Measurements from ENCODE around the gene NFKB1.

DNA sequence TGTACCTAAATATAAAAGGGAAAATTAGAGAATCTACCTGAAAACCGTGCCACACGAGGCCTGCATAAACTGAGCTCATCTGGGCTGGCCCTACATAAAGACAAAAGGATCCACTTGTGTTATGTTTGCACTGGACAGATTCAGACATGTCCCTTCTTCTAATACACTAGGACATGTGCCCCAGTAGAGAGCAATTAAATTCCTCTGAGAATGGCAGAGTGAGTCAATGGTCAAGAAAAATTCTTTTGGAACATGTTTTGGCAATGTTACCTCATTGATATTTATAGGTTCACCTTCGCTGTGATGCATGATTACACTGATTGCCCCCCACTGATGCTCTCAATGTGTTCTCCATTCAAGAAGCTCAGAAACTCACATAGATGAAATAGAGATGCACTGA lies 164.4 kb downstream of the NFKB1 start:
- TF ChIP-seq MXI1 (conservative IDR thresholded peaks at IDR 0.05; ENCODE audit: poor library complexity, severe bottlenecking) (no peak), EZH2 (IDR thresholded peaks at IDR 0.05; ENCODE audit: borderline replicate concordance, insufficient read depth, low read length, poor library complexity, severe bottlenecking) (no peak), POLR2AphosphoS5 (IDR thresholded peaks at IDR 0.05) (no peak), EP300 (conservative IDR thresholded peaks at IDR 0.05; ENCODE audit: poor library complexity, severe bottlenecking) (no peak), TAF1 (IDR thresholded peaks at IDR 0.05; ENCODE audit: low read depth) (no peak), RAD21 (conservative IDR thresholded peaks at IDR 0.05) (no peak)
- TF ChIP-seq, protein P1, sequence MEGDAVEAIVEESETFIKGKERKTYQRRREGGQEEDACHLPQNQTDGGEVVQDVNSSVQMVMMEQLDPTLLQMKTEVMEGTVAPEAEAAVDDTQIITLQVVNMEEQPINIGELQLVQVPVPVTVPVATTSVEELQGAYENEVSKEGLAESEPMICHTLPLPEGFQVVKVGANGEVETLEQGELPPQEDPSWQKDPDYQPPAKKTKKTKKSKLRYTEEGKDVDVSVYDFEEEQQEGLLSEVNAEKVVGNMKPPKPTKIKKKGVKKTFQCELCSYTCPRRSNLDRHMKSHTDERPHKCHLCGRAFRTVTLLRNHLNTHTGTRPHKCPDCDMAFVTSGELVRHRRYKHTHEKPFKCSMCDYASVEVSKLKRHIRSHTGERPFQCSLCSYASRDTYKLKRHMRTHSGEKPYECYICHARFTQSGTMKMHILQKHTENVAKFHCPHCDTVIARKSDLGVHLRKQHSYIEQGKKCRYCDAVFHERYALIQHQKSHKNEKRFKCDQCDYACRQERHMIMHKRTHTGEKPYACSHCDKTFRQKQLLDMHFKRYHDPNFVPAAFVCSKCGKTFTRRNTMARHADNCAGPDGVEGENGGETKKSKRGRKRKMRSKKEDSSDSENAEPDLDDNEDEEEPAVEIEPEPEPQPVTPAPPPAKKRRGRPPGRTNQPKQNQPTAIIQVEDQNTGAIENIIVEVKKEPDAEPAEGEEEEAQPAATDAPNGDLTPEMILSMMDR (IDR thresholded peaks at IDR 0.05; ENCODE audit: poor library complexity, severe bottlenecking), result no peak
- TF ChIP-seq, protein P2, sequence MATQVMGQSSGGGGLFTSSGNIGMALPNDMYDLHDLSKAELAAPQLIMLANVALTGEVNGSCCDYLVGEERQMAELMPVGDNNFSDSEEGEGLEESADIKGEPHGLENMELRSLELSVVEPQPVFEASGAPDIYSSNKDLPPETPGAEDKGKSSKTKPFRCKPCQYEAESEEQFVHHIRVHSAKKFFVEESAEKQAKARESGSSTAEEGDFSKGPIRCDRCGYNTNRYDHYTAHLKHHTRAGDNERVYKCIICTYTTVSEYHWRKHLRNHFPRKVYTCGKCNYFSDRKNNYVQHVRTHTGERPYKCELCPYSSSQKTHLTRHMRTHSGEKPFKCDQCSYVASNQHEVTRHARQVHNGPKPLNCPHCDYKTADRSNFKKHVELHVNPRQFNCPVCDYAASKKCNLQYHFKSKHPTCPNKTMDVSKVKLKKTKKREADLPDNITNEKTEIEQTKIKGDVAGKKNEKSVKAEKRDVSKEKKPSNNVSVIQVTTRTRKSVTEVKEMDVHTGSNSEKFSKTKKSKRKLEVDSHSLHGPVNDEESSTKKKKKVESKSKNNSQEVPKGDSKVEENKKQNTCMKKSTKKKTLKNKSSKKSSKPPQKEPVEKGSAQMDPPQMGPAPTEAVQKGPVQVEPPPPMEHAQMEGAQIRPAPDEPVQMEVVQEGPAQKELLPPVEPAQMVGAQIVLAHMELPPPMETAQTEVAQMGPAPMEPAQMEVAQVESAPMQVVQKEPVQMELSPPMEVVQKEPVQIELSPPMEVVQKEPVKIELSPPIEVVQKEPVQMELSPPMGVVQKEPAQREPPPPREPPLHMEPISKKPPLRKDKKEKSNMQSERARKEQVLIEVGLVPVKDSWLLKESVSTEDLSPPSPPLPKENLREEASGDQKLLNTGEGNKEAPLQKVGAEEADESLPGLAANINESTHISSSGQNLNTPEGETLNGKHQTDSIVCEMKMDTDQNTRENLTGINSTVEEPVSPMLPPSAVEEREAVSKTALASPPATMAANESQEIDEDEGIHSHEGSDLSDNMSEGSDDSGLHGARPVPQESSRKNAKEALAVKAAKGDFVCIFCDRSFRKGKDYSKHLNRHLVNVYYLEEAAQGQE (IDR thresholded peaks at IDR 0.05; ENCODE audit: borderline replicate concordance), result no peak
